HG03045 (cell line): Measurements from ENCODE around the gene C1orf53.
"Not testable (repeated sequence)": the region's sequence is repeated elsewhere in the genome, so short reads cannot be mapped to it uniquely, and the experiment has no call there.

Experiments
- ATAC-seq: cut with Tn5 transposase; IDR thresholded peaks from one replicate; pipeline ENCODE4 v1.9.1; 2021; ENCODE audit warnings: mild to moderate bottlenecking, moderate library complexity; ENCODE audit not compliant: unreplicated experiment

C1orf53 gene

DNA sequence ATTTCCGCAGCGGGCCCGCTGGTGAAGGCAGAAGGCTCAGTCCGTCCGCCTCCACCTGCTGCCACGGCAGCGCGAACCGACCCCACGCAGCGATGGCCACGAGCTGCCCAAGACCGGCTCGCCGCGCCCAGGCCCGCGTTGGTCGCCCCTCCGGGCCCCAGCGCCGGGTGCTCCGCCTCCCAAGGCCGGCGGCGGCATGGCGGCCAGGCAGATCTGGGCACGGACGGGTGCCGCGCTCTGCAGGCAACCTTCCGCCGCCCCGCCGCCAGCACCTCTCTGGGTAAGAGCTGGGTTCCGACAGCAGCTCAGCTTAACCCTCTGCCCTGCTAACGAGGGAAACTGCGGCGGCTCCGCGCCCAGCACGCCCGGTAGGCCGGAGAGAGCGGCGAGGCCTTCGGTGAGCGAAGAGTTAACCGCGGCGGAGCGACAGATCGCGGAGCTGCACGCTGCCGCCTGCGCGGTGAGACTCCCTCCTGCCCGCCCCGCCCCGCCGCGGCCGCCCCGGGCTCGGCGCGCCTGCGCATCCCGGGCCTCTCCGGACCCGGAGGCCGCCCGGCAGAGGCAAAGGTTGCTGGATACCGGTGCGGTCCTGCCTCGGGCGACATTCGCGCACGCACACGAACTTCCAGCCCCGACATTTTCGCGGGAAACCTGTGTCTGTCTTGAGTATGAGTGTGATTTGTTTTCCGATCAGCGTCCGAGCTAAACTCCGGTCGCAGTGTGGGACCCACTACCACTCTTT is at the start of gene C1orf53:
TSS of gene C1orf53 (plus strand) at position 177 of the 742 bp plus-strand sequence. CDS start at position 197, 20 bp downstream.
- ATAC-seq, result peak; percentile 98

DNA sequence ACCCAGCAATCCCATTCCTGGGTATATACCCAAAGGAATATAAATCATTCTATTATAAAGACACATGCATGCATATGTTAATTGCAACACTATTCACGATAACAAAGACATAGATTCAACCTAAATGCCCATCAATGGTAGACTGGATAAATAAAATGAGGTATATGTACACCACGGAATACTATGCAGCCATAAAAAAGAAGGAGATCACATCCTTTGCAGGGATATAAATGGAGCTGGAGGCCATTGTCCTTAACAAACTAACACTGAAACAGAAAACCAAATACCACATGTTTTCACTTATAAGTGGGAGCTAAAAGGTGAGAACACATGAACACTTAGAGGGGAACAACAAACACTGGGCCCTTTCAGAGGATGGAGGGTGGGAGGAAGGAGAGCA is 46.7 kb upstream of the C1orf53 start:
- not testable (repeated sequence) for ATAC-seq

DNA sequence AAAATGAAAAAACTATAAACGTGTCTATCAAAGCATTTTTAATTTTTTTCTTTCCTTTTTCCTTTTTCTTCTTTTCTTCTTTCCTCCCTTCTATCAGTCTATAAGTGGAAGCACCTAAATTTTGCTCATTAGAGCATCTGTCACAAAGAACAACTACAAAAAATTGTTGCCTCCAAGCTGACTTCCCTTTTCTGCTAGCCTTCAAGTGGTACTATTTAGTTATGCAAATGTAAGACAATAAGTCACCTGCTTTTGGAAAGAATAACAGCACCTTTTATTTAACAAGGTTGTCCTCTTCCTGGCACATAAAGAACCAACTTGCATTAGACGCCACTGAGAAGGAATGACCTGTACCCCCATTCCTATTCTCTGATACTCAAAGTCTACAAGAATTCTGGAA is 45.0 kb upstream of the C1orf53 start:
- no peak for ATAC-seq

DNA sequence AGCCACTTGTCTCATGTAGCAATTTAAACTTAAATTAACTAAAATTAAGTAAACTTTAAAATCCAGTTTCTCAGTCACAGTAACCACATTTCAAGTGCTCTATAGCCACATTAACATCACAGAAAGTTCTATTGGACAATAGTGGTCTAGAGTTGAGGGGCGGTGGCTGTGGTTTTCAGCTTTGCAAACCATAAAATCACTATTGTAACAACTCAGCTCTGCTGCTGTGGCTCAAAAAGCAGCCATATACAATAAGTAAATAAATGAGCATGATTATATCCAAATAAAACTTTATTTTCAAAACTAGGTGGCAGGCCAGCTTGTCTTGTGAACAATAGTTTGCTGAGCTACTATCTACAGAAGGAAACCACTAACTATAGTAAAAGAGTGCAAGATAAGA is 43.4 kb upstream of the C1orf53 start:
- no peak for ATAC-seq

DNA sequence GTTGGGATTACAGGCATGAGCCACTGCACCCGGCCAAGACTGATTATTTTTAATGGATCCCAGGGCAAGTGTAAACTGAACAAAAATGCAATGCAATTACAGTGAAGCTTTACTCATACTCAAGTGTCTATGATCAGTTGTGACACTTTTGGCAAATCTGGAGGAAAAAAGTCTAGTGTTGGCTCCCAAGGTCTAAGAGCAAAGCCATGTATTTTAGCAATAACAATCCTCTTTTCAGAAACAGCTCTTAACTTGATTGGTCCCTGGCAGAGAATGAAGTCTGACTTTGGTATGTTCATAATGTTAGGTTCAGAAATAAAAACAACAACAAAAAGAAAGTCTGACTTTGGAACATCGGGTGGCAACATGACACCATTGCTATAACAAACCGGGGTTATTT is 40.2 kb upstream of the C1orf53 start:
- ATAC-seq, result no peak

DNA sequence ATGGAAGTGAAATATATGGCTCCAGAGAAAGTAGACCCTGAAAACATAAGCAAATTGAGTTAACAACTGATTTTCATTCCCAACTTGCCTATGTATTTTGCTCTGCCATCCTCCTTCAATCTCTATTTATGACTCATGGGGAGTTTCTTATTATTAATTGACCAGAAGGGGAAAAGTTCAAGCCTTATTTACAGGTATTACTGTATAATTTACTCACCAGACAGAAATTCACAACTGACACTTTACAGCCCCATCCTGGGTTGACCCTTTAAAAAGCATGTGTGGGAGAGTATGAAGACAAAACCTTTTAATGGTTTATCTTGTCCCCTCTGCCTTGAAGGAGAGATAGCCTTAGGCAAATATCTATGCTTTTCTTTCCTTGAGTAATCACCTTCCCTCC is 39.8 kb upstream of the C1orf53 start:
- no peak for ATAC-seq

DNA sequence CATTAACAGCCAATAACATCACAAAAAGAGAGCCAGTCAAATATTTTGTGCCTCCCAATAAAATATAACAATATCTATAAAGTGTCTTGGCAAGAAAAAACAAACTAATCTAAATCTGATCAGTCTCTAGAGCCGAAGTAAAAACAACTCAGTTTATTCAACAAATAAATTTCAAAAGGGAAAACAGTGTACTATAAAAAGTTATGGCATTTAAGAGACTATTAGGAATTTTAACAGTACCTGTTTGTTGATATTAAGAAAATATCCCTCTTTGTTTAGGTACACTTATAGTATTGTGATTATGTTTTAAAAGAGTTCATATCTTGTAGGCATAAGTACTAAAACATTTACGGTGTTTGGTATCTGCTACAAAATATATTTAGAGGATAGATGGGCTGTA is 36.6 kb upstream of the C1orf53 start:
- no peak for ATAC-seq

DNA sequence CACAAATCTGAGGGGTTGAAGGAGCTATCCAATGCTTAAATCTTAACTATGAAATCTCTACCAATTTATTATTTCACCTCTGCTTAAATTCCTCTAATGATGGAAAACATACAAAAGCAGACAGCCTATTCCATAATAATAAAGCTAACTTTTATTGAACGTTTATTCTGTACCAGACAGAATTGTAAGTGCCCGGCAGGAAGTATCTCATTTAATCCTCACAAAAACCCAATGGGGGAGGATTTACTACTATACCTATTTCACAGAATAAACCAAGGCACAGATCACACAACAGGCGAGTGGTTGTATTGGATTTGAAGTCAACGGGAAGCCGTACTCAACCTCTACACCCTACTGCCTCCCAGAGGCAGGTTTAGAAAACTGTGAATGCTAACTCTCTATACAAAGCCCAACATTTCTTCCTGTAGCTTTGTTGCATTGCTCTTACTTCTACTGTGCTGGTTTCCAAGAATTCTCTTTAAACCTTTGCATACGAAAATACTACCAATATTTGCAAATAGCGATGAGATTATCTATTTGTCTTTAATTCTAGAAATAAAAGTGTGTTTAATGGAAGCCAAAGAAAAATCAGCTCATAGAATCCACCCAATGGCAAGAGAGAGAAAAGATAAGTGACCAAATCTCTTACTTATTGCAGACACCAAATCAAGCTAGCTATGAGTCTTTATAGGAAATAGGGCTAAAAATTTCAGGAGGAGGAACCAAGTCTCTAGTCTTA is 33.5 kb upstream of the C1orf53 start:
- peak; percentile 82 for ATAC-seq

DNA sequence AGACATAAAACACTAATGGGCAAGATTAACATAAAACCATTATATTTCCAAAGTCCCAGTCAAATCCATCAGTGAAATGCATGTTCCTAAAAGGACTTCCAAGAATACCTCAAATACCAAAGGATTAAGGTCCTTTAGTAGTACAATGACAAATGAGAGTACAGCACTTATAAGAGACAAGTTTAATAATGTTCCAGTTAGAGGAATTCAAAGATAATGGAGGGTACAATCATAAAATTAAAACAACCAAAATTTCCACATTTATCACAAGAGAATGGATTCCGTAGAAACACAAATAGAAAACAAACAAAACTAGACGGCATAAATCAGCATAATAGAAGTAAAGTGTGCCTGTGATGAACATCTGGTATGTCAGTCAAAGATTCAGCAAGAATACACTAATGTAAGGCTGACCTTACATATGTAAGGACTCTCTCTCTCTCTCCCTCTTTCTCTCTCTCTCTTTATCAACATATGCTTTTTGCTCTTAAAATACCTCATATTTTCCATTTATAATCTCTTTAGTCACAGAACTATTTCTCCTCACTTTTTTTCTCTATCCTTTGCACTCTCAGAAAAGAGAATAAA is 32.8 kb upstream of the C1orf53 start:
- no peak for ATAC-seq

DNA sequence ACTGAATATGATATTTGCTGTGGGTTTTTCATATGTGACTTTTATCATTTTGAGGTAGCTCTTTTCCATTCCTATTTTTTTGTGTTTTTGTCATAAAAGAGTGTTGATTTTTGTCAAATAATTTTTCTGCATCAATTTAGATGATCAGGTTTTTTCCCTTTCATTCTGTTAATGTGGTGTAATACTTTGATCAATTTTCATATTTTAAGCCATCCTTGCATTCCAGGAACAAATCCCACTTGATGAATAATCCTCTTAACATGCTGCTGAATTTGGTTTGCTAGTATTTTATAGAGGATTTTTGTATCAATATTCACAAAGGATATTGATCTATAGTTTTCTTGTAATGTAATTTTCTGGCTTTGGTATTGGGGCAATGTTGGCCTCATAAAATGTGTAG is 25.5 kb upstream of the C1orf53 start:
- ATAC-seq, result no peak

DNA sequence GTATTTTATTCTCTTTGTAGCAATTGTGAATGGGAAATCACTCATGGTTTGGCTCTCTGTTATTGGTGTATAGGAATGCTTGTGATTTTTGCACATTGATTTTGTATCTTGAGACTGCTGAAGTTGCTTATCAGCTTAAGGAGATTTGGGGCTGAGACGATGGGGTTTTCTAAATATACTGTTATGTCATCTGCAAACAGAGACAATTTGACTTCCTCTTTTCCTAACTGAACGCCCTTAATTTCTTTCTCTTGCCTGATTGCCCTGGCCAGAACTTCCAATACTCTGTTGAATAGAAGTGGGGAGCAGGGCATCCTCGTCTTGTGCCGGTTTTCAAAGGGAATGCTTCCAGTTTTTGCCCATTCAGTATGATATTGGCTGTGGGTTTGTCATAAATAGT is 22.0 kb upstream of the C1orf53 start:
- ATAC-seq, result not testable (repeated sequence)

DNA sequence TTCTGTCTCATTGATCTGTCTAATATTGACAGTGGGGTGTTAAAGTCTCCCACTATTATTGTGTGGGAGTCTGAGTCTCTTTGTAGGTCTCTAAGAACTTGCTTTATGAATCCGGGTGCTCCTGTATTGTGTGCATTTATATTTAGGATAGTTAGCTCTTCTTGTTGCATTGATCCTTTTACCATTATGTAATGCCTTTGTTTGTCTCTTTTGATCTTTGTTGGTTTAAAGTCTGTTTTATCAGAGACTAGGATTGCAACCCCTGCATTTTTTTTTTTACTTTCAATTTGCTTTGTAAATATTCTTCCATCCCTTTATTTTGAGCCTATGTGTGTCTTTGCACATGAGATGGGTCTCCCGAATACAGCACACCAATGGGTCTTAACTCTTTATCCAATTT is 20.2 kb upstream of the C1orf53 start:
- ATAC-seq, result not testable (repeated sequence)

DNA sequence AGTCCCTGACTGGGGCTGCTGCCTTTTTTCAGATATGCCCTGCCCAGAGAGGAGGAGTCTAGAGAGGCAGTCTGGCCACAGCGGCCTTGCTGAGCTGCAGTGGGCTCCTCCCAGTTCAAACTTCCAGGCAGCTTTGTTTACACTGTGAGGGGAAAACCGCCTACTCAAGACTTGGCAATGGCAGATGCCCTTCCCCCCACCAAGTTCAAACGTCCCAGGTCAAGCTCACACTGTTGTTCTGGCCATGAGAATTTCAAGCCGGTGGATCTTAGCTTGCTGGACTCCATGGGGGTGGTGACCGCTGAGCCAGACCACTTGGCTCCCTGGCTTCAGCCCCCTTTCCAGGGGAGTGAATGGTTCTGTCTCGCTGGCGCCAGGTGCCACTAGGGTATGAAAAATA is 18.3 kb upstream of the C1orf53 start:
- no peak for ATAC-seq

DNA sequence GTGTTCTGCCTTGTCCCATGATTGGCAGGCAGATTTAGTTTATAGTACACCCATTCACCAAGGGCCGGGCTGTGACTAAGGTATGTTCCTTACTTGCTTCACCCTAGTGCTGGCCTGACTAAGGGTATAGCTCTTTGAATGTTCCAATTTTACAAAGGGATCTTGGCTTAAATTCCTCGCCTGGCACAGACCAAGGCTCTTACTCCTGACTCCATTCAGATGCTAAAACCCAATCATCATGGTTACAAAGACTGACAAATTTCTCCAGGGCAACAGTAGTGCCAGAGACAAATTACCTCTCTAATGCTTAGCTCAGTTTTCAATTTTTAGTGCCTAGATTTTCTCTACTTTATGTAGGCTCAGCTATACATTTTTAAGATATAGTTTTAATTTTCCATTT is 11.5 kb upstream of the C1orf53 start:
- ATAC-seq, result no peak

DNA sequence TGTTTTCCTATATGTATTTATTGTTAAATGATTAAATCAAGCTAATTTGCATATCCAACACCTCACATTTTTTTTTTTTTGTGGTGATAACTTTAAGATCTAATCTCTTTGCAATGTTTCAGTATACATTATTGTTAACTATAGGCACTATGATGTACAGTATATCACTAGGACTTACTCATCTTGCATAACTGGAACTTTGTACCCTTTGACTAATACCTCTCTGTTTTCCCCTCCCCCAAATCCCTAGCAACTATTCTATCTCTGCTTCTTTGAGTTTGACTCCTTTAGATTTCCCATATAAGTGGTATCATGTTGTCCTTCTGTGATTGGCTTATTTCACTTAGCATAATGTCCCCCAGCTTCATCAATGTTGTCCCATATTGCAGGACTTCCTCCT is 9.7 kb upstream of the C1orf53 start:
- ATAC-seq, result no peak

DNA sequence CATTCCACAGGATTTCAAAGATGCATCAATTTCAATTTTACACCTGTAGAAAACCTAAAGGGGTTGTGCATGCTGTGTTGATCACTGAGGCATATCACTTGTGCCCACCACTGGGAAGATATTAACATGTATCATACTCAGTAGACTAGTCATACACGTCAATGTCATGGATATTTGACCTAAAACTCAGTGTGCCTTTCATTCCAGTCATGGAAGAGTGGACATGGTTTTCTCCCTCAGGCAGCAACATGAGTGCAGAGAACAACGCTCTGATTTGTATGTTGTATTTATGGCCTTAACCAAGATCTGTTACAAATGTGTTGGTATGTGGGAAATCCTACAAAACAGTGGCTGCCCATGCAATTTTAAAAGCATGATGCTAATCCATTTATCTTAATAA is 6.1 kb upstream of the C1orf53 start:
- no peak for ATAC-seq

DNA sequence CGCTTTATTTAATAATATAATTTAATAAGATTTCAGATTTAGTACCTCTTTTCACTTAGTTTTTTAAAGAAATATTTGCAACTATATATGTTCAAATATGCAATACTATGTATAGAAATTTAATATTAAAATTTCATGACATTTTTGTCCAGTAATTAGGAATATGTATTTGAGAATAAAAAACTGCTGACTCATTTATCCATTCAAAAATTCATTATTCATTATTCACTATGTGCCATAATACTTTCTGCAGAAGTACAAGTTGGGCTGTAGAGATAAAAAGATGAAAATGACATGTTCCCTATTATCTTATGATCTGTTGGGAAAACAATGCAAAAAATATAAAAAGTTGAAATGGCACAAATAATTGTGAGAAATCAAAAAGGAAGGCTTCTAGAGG is 3.4 kb upstream of the C1orf53 start:
- ATAC-seq, result no peak

DNA sequence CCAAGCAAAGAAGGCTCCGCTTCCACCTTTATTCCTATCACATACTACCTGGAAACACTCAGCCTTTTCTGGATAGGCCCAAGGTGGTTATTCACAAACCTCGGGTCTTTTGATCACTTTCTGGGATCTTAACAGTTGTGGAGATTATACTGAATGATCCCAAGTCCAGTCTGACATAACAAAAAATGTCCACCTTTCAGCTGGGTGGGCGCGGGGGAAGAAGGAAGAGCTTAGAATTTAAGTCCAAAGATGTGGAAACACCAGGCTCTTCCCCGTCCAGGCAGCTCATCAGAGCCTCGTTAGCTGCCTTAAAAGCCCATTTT is 338 bp upstream of the C1orf53 start:
- no peak for ATAC-seq

DNA sequence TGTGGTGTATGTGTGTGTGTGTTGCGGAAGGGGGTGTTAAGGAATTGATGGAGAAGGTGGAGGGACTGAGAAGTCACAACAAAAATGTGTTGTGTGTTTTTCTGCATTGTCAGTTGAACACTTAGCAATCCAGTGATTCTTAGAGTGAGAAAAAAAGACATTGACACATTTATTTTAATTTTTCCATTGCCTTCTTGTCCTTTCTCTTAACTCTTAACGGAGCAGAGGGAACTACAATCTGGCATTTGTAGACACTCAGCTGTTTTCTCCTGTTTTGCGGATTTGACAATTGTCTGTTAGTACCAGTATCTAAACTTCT is 725 bp downstream of the C1orf53 start:
- no peak for ATAC-seq

DNA sequence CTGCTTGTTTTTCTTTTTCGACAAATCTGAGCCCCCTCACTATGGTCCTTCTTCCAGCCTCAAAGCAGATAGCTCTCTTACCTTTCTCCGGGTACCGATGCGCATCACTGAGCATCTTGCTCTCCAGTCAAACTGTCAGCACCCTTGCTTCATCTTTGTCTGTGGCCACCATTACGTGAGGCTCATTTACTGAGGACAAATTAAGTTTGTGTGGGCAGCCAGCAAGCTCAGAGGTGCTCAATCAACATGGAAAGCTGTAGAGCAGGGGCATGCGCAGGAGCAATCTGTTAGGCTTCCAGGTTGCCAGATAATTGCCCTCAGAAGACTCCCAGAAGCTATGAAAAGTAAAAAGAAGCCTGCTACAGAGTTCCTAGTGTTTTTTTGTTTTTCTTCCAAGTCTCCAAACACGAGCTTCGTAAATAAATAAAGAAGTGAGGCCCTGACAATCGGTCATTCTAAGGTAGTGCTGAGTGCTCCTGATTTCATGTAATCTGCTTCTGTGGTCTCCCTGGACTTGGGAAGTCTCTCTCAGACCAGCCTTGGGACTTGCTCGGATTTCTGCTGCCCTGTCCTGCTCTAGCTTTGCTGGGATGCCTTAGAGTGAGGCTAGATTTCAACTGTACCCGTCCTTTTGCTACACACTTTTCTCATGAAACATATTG is 1.8 kb downstream of the C1orf53 start:
- no peak for ATAC-seq

DNA sequence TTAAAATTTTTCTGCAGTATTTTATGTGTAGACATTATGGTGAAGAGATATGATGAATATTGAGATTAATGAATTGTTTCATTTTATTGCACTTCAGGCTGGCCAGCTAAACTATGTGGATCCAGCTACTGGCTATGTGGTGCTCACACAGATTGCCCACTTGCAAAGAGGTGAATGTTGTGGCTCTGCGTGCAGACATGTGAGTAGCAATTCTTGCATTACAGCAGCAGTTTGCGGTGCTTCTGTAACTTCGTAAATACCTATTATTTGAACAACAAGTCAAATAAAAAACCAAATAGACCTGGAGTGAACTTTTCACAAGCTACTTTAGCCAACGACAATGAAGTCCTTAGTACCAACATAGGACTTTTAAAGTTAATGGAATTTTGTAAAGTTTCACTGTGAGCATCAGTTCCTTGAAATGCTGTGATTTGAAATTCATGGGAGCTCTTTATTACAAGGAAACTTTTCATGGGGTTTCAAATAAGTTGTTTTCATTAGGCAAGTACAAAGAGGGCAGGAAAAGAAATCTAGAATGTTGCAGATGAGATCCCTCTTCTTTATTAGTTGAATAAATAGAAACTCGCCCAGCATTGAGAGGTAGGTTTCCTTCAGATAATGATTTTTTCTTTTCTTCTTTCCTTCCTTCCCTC is 3.4 kb downstream of the C1orf53 start:
- no peak for ATAC-seq
